GM21367 (cell line): ENCODE results near the gene ZBTB4.

Experiments
- ATAC-seq: cut with Tn5 transposase; IDR thresholded peaks from one replicate; pipeline ENCODE4 v1.9.1; 2021; ENCODE audit not compliant: unreplicated experiment

The ZBTB4 gene, protein sequence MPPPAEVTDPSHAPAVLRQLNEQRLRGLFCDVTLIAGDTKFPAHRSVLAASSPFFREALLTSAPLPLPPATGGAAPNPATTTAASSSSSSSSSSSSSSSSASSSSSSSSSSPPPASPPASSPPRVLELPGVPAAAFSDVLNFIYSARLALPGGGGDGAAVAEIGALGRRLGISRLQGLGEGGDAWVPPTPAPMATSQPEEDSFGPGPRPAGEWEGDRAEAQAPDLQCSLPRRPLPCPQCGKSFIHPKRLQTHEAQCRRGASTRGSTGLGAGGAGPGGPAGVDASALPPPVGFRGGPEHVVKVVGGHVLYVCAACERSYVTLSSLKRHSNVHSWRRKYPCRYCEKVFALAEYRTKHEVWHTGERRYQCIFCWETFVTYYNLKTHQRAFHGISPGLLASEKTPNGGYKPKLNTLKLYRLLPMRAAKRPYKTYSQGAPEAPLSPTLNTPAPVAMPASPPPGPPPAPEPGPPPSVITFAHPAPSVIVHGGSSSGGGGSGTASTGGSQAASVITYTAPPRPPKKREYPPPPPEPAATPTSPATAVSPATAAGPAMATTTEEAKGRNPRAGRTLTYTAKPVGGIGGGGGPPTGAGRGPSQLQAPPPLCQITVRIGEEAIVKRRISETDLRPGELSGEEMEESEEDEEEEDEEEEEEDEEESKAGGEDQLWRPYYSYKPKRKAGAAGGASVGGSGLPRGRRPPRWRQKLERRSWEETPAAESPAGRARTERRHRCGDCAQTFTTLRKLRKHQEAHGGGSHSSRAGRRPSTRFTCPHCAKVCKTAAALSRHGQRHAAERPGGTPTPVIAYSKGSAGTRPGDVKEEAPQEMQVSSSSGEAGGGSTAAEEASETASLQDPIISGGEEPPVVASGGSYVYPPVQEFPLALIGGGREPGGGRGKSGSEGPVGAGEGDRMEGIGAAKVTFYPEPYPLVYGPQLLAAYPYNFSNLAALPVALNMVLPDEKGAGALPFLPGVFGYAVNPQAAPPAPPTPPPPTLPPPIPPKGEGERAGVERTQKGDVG

DNA sequence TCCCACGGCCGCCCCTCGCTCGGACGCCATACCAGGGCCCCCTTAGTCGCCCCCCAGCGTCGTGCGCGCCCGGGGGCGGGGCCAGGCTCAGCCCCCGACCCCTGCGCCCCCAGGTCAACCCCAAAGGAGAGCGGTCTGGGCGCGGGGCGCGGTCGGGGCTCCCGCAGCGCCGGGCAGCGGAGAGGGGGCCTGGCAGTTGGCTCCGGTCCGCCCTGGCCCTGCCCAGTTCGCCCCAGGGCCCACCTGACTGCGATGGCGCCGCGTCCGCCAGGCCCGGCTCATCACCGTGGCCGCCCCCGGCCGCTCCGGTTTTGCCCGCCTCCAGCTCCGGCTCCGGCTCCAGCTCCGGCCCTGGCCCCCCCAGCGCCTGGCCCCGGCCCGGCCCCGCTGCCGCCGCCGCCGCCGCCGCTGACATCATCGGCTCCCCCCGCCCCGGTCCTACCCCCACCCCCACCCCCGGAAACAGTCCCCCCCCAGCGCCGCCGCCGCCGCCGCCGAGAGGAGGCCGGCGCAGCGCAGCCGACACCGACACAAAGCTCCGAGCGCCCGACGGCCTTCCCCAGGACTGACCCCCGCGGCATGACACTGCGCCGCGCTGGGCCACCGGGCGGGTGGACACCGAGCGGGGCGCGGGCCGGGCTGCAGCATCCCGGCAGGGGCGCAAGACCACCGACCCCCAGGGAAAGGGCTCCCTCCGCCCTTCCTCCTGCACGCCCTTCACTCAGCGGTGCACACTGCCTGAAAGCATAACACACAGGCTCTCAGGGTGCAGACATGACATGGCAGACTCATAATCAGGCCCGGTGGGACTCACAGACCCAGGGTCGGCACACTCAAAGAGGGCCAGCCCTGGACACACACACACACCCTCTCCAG lies at the start of gene ZBTB4:
Gene ZBTB4, minus strand, starts transcription at position 419 of the 876 bp plus-strand sequence. CDS start 12,830 bp downstream, outside the sequence.
- ATAC-seq = no peak

GRCh38 chr17:7528842-7529241 lies 49.4 kb upstream of the ZBTB4 start:
- ATAC-seq = no peak

DNA sequence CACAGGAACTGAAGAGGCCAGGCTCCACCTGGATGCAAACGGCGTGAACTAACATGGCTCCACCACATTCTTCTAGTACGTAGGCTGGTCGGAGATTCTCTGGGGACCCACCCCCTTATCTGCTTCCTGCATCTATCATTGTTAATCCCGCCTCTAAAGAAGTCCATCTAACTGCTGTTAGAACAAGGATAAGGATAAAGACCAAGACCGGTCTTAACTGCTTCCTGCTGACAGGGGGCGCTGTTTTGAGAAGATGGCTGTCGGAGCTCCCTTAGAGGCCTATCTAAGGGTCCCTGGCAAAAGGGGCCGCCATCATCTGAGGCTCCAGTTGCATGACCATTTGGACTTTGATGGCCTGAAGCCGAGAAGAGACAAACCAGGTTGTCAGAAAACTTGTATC lies 43.6 kb upstream of the ZBTB4 start:
- no peak for ATAC-seq

GRCh38 chr17:7515911-7516610 lies 36.6 kb upstream of the ZBTB4 start:
- ATAC-seq = no peak

DNA sequence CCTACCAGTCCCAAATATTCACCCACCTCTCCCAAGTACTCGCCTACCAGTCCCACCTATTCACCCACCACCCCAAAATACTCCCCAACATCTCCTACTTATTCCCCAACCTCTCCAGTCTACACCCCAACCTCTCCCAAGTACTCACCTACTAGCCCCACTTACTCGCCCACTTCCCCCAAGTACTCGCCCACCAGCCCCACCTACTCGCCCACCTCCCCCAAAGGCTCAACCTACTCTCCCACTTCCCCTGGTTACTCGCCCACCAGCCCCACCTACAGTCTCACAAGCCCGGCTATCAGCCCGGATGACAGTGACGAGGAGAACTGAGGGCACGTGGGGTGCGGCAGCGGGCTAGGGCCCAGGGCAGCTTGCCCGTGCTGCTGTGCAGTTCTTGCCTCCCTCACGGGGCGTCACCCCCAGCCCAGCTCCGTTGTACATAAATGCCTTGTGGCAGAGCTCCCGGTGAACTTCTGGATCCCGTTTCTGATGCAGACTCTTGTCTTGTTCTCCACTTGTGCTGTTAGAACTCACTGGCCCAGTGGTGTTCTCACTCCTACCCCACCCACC lies 34.5 kb upstream of the ZBTB4 start:
- ATAC-seq = no peak

DNA sequence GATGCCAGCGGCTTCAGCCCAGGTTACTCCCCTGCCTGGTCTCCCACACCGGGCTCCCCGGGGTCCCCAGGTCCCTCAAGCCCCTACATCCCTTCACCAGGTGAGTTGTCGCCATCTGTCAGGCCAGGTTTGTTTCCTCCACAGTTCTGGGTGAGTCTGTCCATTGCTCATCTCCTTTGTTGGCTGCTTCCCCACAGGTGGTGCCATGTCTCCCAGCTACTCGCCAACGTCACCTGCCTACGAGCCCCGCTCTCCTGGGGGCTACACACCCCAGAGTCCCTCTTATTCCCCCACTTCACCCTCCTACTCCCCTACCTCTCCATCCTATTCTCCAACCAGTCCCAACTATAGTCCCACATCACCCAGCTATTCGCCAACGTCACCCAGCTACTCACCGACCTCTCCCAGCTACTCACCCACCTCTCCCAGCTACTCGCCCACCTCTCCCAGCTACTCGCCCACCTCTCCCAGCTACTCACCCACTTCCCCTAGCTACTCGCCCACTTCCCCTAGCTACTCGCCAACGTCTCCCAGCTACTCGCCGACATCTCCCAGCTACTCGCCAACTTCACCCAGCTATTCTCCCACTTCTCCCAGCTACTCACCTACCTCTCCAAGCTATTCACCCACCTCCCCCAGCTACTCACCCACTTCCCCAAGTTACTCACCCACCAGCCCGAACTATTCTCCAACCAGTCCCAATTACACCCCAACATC lies 33.6 kb upstream of the ZBTB4 start:
- ATAC-seq = no peak

- ATAC-seq = no peak
These were observed 32.7 kb upstream of the ZBTB4 start for GRCh38 chr17:7512105-7512504.

GRCh38 chr17:7511108-7511507 lies 31.7 kb upstream of the ZBTB4 start:
- no peak for ATAC-seq

- no peak for ATAC-seq
These were observed 30.5 kb upstream of the ZBTB4 start for GRCh38 chr17:7509937-7510336.

GRCh38 chr17:7508846-7509245 lies 29.4 kb upstream of the ZBTB4 start:
- ATAC-seq = no peak

DNA sequence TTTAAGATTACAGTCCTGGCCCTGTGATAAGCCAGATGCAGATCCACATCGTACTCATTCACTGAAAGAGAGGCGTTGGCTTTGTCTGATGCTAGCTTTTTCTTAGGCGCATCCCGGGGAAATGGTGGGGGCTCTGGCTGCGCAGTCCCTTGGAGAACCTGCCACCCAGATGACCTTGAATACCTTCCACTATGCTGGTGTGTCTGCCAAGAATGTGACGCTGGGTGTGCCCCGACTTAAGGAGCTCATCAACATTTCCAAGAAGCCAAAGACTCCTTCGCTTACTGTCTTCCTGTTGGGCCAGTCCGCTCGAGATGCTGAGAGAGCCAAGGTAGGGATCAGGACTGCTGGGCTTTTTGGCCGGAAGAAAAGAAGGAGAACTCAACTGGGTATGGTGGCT lies 28.7 kb upstream of the ZBTB4 start:
- ATAC-seq = no peak

GRCh38 chr17:7503521-7503920 lies 24.1 kb upstream of the ZBTB4 start:
- no peak for ATAC-seq

DNA sequence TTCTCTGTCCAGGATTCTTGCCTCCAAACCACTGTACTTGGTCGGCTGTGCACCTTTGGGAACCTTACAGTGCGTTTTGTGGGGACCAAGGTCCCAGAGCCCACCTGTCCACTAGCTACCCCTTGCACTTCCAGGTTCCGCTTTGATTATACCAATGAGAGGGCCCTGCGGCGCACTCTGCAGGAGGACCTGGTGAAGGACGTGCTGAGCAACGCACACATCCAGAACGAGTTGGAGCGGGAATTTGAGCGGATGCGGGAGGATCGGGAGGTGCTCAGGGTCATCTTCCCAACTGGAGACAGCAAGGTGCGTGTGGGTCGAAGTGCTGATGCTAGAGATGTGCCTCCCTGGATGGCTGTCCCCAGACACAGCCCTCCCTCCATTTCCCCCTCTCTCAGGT lies 23.6 kb upstream of the ZBTB4 start:
- no peak for ATAC-seq

DNA sequence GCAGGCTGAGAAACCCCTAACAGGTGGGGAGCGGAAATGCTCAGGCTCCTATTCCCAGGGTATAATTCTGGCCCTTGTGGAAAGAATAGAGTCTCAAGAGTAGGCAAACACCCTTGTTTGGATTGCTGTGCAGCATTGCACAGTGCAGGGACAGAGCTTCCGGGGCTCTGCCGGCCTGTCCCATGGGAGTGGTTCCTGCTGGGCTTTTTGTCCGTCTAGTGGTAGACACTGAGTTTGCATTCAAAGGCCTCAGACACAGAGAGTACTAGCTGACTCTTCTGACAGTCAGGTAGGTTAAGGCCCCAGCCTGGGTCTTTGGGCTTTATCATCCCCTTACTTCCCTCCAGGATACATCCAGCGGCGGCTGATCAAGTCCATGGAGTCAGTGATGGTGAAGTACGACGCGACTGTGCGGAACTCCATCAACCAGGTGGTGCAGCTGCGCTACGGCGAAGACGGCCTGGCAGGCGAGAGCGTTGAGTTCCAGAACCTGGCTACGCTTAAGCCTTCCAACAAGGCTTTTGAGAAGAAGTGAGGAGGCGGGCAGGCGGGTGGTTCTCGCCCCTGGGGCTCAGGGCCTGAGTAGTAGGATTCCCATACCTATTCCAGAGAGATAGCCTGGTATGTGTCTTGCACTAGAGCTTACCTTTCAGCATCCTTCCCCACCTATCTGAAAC lies 22.9 kb upstream of the ZBTB4 start:
- ATAC-seq = no peak

DNA sequence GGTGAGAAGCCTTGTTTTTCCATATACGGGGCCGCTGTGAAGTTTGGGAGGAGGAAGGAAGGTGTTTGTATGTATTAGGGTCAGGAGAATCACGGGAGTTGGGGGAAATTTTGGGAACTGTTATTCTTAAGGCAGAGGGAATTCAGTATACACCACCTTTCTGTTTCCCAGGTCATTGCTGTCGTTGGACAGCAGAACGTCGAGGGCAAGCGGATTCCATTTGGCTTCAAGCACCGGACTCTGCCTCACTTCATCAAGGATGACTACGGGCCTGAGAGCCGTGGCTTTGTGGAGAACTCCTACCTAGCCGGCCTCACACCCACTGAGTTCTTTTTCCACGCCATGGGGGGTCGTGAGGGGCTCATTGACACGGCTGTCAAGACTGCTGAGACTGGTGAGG lies 22.3 kb upstream of the ZBTB4 start:
- ATAC-seq = no peak

DNA sequence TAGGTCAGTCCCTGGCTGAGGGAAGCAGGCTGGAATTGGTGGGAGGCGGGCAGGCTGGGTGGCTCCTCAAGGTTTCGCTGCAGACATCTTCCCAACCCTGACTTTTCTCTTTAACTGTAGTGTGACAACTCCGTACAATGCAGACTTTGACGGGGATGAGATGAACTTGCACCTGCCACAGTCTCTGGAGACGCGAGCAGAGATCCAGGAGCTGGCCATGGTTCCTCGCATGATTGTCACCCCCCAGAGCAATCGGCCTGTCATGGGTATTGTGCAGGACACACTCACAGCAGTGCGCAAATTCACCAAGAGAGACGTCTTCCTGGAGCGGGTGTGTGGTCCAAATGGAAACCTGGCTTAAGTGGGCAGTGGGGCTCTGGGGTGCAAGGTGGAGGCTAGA lies 19.7 kb upstream of the ZBTB4 start:
- no peak for ATAC-seq

GRCh38 chr17:7497636-7498035 lies 18.2 kb upstream of the ZBTB4 start:
- no peak for ATAC-seq

GRCh38 chr17:7497228-7497627 lies 17.8 kb upstream of the ZBTB4 start:
- no peak for ATAC-seq
